KOPT-K1 (cell line): ENCODE results near the gene OR7G2.
"Not testable (repeated sequence)": the region's sequence is repeated elsewhere in the genome, so short reads cannot be mapped to it uniquely, and the experiment has no call there.

Experiments
- H3K27ac ChIP-seq: fragments of 200-600 bp; sonication (generic); 2 replicates; pipeline ENCODE4 v1.5.1; 2016; ENCODE audit warnings: antibody characterized with exemption, mild to moderate bottlenecking, low read depth, low read length; ENCODE audit not compliant: poor library complexity, severe bottlenecking
- H3K36me3 ChIP-seq: fragments of 200-600 bp; sonication (generic); 2 replicates; pipeline ENCODE4 v1.5.1; 2017; ENCODE audit warnings: antibody characterized with exemption, mild to moderate bottlenecking, low read length, moderate library complexity; ENCODE audit not compliant: insufficient read depth
- H3K9me3 ChIP-seq: fragments of 200-600 bp; sonication (generic); 2 replicates; pipeline ENCODE4 v1.5.1; 2017; ENCODE audit warnings: antibody characterized with exemption, low read length, mild to moderate bottlenecking; ENCODE audit not compliant: insufficient read depth, poor library complexity, severe bottlenecking

Gene OR7G2

GRCh38 chr19:9057505-9058258 lies 49.6 kb downstream of the OR7G2 start:
- H3K27ac ChIP-seq = no peak overlapping the region
- H3K9me3 ChIP-seq = no peaks in the 10 kb centered on the region
- H3K36me3 ChIP-seq = no peaks in the 10 kb centered on the region

- H3K27ac ChIP-seq, H3K9me3 ChIP-seq: not testable (repeated sequence)
These were observed 51.1 kb downstream of the OR7G2 start for GRCh38 chr19:9056131-9056530.

GRCh38 chr19:9054765-9055164 lies 52.5 kb downstream of the OR7G2 start:
- Histone ChIP-seq H3K36me3 (no peaks in the 10 kb centered on the region), H3K9me3 (no peaks in the 10 kb centered on the region), H3K27ac (no peak overlapping the region)

More at GRCh38 chr19:9056131-9056530, 51.1 kb downstream of the OR7G2 start:
- not testable (repeated sequence) for H3K36me3 ChIP-seq

GRCh38 chr19:9054207-9054606 lies 53.1 kb downstream of the OR7G2 start:
- Histone ChIP-seq H3K27ac (no peak overlapping the region), H3K9me3 (no peaks in the 10 kb centered on the region), H3K36me3 (no peaks in the 10 kb centered on the region)

GRCh38 chr19:9053674-9054073 lies 53.6 kb downstream of the OR7G2 start:
- H3K27ac ChIP-seq, H3K9me3 ChIP-seq, H3K36me3 ChIP-seq: not testable (repeated sequence)

- Histone ChIP-seq H3K9me3 (no peaks in the 10 kb centered on the region), H3K36me3 (no peaks in the 10 kb centered on the region)
These were observed 54.4 kb downstream of the OR7G2 start for GRCh38 chr19:9052894-9053293.

More at GRCh38 chr19:9052894-9053293, 54.4 kb downstream of the OR7G2 start:
- H3K27ac ChIP-seq = no peak overlapping the region
